ENCODE measurements around the gene PPP1R13L. TPM values are rescaled to one million over a fixed set of nuclear protein-coding genes. Genes with fewer than 3 reads are reported as not detected.

Gene PPP1R13L
- total and polyA plus RNA-seq, 2 donors = 1.7 to 41.6 TPM

GRCh38 chr19:45348367-45349125, 56.3 kb downstream of the PPP1R13L start:
- 91% methylated on average over 23 of the region's 23 CpGs for WGBS
- Histone ChIP-seq H3K4me1 (ENCODE audit: control insufficient read depth in 2 of 2, insufficient read depth in 2 of 2, low read length in 2 of 2) (no peaks in the 10 kb centered on the region), H3K27ac (ENCODE audit: low read depth in 1 of 2, low read length in 1 of 2) (no peak overlapping the region), H3K27me3 (ENCODE audit: control insufficient read depth in 2 of 2, insufficient read depth in 1 of 2, low read length in 1 of 2) (peaks cover 3 to 42% of the 10 kb centered on the region in 2 donors), H3K9me3 (ENCODE audit: control insufficient read depth in 2 of 2, insufficient read depth in 1 of 2, low read length in 1 of 2) (no peaks in the 10 kb centered on the region), H3K4me3 (ENCODE audit: low read length in 2 of 2) (no peak overlapping the region), H3K36me3 (ENCODE audit: control insufficient read depth in 2 of 2, insufficient read depth in 2 of 2, low read length in 1 of 2) (peaks cover 15 to 31% of the 10 kb centered on the region in 2 donors)
- DNase-seq (ENCODE audit: low read depth in 6 of 9, low spot score in 9 of 9) = no peak

- H3K27me3 ChIP-seq (ENCODE audit: control insufficient read depth in 2 of 2, insufficient read depth in 1 of 2, low read length in 1 of 2) = peaks cover 3 to 47% of the 10 kb centered on the region in 2 donors
- WGBS = 84% methylated on average over 25 of the region's 25 CpGs
Measured at GRCh38 chr19:45347570-45348366, 57.1 kb downstream of the PPP1R13L start.

GRCh38 chr19:45346449-45346848, 58.4 kb downstream of the PPP1R13L start:
- peaks cover 2 to 14% of the 10 kb centered on the region in 2 donors for H3K36me3 ChIP-seq (ENCODE audit: control insufficient read depth in 2 of 2, insufficient read depth in 2 of 2, low read length in 1 of 2)
- no peaks in the 10 kb centered on the region for H3K9me3 ChIP-seq (ENCODE audit: control insufficient read depth in 2 of 2, insufficient read depth in 1 of 2, low read length in 1 of 2)
- DNase-seq (ENCODE audit: low read depth in 6 of 9, low spot score in 9 of 9) = no peak
- H3K27ac ChIP-seq (ENCODE audit: low read depth in 1 of 2, low read length in 1 of 2) = no peak overlapping the region
- WGBS = 42% methylated on average over 27 of the region's 27 CpGs
- H3K27me3 ChIP-seq (ENCODE audit: control insufficient read depth in 2 of 2, insufficient read depth in 1 of 2, low read length in 1 of 2) = peaks cover 3 to 60% of the 10 kb centered on the region in 2 donors
- no peaks in the 10 kb centered on the region for H3K4me1 ChIP-seq (ENCODE audit: control insufficient read depth in 2 of 2, insufficient read depth in 2 of 2, low read length in 2 of 2)
- H3K4me3 ChIP-seq (ENCODE audit: low read length in 2 of 2) = no peak overlapping the region

More at GRCh38 chr19:45347570-45348366, 57.1 kb downstream of the PPP1R13L start:
- no peak overlapping the region for H3K4me3 ChIP-seq (ENCODE audit: low read length in 2 of 2)
- no peaks in the 10 kb centered on the region for H3K4me1 ChIP-seq (ENCODE audit: control insufficient read depth in 2 of 2, insufficient read depth in 2 of 2, low read length in 2 of 2)
- H3K9me3 ChIP-seq (ENCODE audit: control insufficient read depth in 2 of 2, insufficient read depth in 1 of 2, low read length in 1 of 2) = no peaks in the 10 kb centered on the region
- no peak overlapping the region for H3K27ac ChIP-seq (ENCODE audit: low read depth in 1 of 2, low read length in 1 of 2)
- no peak for DNase-seq (ENCODE audit: low read depth in 6 of 9, low spot score in 9 of 9)
- peaks cover 9 to 26% of the 10 kb centered on the region in 2 donors for H3K36me3 ChIP-seq (ENCODE audit: control insufficient read depth in 2 of 2, insufficient read depth in 2 of 2, low read length in 1 of 2)

GRCh38 chr19:45345506-45345860, 59.4 kb downstream of the PPP1R13L start:
- Histone ChIP-seq H3K4me3 (ENCODE audit: low read length in 2 of 2) (no peak overlapping the region), H3K36me3 (ENCODE audit: control insufficient read depth in 2 of 2, insufficient read depth in 2 of 2, low read length in 1 of 2) (peaks cover 0 to 5% of the 10 kb centered on the region in 2 donors), H3K27ac (ENCODE audit: low read depth in 1 of 2, low read length in 1 of 2) (no peak overlapping the region), H3K9me3 (ENCODE audit: control insufficient read depth in 2 of 2, insufficient read depth in 1 of 2, low read length in 1 of 2) (no peaks in the 10 kb centered on the region), H3K27me3 (ENCODE audit: control insufficient read depth in 2 of 2, insufficient read depth in 1 of 2, low read length in 1 of 2) (peaks cover 7 to 69% of the 10 kb centered on the region in 2 donors), H3K4me1 (ENCODE audit: control insufficient read depth in 2 of 2, insufficient read depth in 2 of 2, low read length in 2 of 2) (peaks cover 0 to 3% of the 10 kb centered on the region in 2 donors)
- 92% methylated on average over 15 of the region's 15 CpGs for WGBS
- DNase-seq (ENCODE audit: low read depth in 6 of 9, low spot score in 9 of 9) = no peak

GRCh38 chr19:45344621-45345505, 60.0 kb downstream of the PPP1R13L start:
- no peak overlapping the region for H3K27ac ChIP-seq (ENCODE audit: low read depth in 1 of 2, low read length in 1 of 2)
- no peaks in the 10 kb centered on the region for H3K9me3 ChIP-seq (ENCODE audit: control insufficient read depth in 2 of 2, insufficient read depth in 1 of 2, low read length in 1 of 2)
- peaks cover 10 to 75% of the 10 kb centered on the region in 2 donors for H3K27me3 ChIP-seq (ENCODE audit: control insufficient read depth in 2 of 2, insufficient read depth in 1 of 2, low read length in 1 of 2)
- H3K36me3 ChIP-seq (ENCODE audit: control insufficient read depth in 2 of 2, insufficient read depth in 2 of 2, low read length in 1 of 2) = no peaks in the 10 kb centered on the region
- H3K4me3 ChIP-seq (ENCODE audit: low read length in 2 of 2) = no peak overlapping the region
- 73% methylated on average over 15 of the region's 15 CpGs for WGBS
- no peak for DNase-seq (ENCODE audit: low read depth in 6 of 9, low spot score in 9 of 9)
- H3K4me1 ChIP-seq (ENCODE audit: control insufficient read depth in 2 of 2, insufficient read depth in 2 of 2, low read length in 2 of 2) = peaks cover 0 to 3% of the 10 kb centered on the region in 2 donors

GRCh38 chr19:45342911-45343310, 62.0 kb downstream of the PPP1R13L start:
- 86% methylated on average over 13 of the region's 13 CpGs for WGBS
- peaks cover 10 to 80% of the 10 kb centered on the region in 2 donors for H3K27me3 ChIP-seq (ENCODE audit: control insufficient read depth in 2 of 2, insufficient read depth in 1 of 2, low read length in 1 of 2)
- no peak for DNase-seq (ENCODE audit: low read depth in 6 of 9, low spot score in 9 of 9)
- no peaks in the 10 kb centered on the region for H3K36me3 ChIP-seq (ENCODE audit: control insufficient read depth in 2 of 2, insufficient read depth in 2 of 2, low read length in 1 of 2)
- no peak overlapping the region for H3K27ac ChIP-seq (ENCODE audit: low read depth in 1 of 2, low read length in 1 of 2)
- peaks cover 4 to 5% of the 10 kb centered on the region in 2 donors for H3K4me1 ChIP-seq (ENCODE audit: control insufficient read depth in 2 of 2, insufficient read depth in 2 of 2, low read length in 2 of 2)
- no peak overlapping the region for H3K4me3 ChIP-seq (ENCODE audit: low read length in 2 of 2)
- H3K9me3 ChIP-seq (ENCODE audit: control insufficient read depth in 2 of 2, insufficient read depth in 1 of 2, low read length in 1 of 2) = no peaks in the 10 kb centered on the region

GRCh38 chr19:45340899-45341453, 63.9 kb downstream of the PPP1R13L start:
- no peak for DNase-seq (ENCODE audit: low read depth in 6 of 9, low spot score in 9 of 9)
- Histone ChIP-seq H3K4me3 (ENCODE audit: low read length in 2 of 2) (peak overlapping the region in 1 of 2 donors; percentile 25), H3K36me3 (ENCODE audit: control insufficient read depth in 2 of 2, insufficient read depth in 2 of 2, low read length in 1 of 2) (no peaks in the 10 kb centered on the region), H3K27ac (ENCODE audit: low read depth in 1 of 2, low read length in 1 of 2) (no peak overlapping the region), H3K27me3 (ENCODE audit: control insufficient read depth in 2 of 2, insufficient read depth in 1 of 2, low read length in 1 of 2) (peaks cover 10 to 63% of the 10 kb centered on the region in 2 donors), H3K4me1 (ENCODE audit: control insufficient read depth in 2 of 2, insufficient read depth in 2 of 2, low read length in 2 of 2) (peaks cover 4 to 5% of the 10 kb centered on the region in 2 donors), H3K9me3 (ENCODE audit: control insufficient read depth in 2 of 2, insufficient read depth in 1 of 2, low read length in 1 of 2) (no peaks in the 10 kb centered on the region)
- WGBS = 17% methylated on average over 25 of the region's 25 CpGs

GRCh38 chr19:45340232-45340898, 64.5 kb downstream of the PPP1R13L start, which contains the start of gene KLC3:
Gene KLC3, plus strand, starts transcription at chr19:45340750. Its CDS starts 4,792 bp downstream, at chr19:45345542.
- Histone ChIP-seq H3K36me3 (ENCODE audit: control insufficient read depth in 2 of 2, insufficient read depth in 2 of 2, low read length in 1 of 2) (no peaks in the 10 kb centered on the region), H3K27me3 (ENCODE audit: control insufficient read depth in 2 of 2, insufficient read depth in 1 of 2, low read length in 1 of 2) (peaks cover 7 to 59% of the 10 kb centered on the region in 2 donors), H3K9me3 (ENCODE audit: control insufficient read depth in 2 of 2, insufficient read depth in 1 of 2, low read length in 1 of 2) (no peaks in the 10 kb centered on the region), H3K4me1 (ENCODE audit: control insufficient read depth in 2 of 2, insufficient read depth in 2 of 2, low read length in 2 of 2) (peaks cover 4 to 5% of the 10 kb centered on the region in 2 donors), H3K27ac (ENCODE audit: low read depth in 1 of 2, low read length in 1 of 2) (no peak within 1 kb of the TSS), H3K4me3 (ENCODE audit: low read length in 2 of 2) (peak within 1 kb of the TSS in 1 of 2 donors; percentile 25)
- 12% methylated on average over 50 of the region's 50 CpGs for WGBS
- peak in 3 of 9 donors; percentile 6 to 31 (median 26) for DNase-seq (ENCODE audit: low read depth in 6 of 9, low spot score in 9 of 9)

Data from thymus (tissue), 11 donors.